A549 treated with GW870086 at 1 μM for 4 hours (cell line): ENCODE results near the gene PTPRH. TPM values are rescaled to one million over a fixed set of nuclear protein-coding genes. Genes with fewer than 3 reads are reported as not detected.

Experiments
- total RNA-seq: library from RNA; stranded (reverse); fragments of 200-300 nt; extraction: Qiagen RNA extraction; gene quantifications from 5 replicates; pipeline ENCODE4 v1.2.3, GENCODE V29; 2022; ENCODE audit warnings: low read depth

The PTPRH gene
- 2.7 to 5.3 TPM (median 5.1 TPM) in 5 replicates for total RNA-seq

GRCh38 chr19:55208880-55209692 lies at the start of gene PTPRH:
TSS of gene PTPRH (minus strand) at chr19:55209501. CDS start at chr19:55209433, 68 bp downstream.

GRCh38 chr19:55228403-55229031 lies 19.2 kb upstream of the PTPRH start, which contains the start of gene TMEM86B:
TSS of gene TMEM86B (minus strand) at chr19:55228763. CDS start at chr19:55228741, 22 bp downstream.

GRCh38 chr19:55179606-55180484 lies 29.5 kb downstream of the PTPRH start, which contains the start of gene SYT5:
TSS of gene SYT5 (minus strand) at chr19:55180289. CDS start at chr19:55179041, 1,248 bp downstream.

GRCh38 chr19:55166530-55167268 lies 42.6 kb downstream of the PTPRH start, which contains the start of gene DNAAF3:
TSS of gene DNAAF3 (minus strand) at chr19:55166613. CDS start at chr19:55166413, 200 bp downstream.

GRCh38 chr19:55157064-55157908 lies 52.0 kb downstream of the PTPRH start, which contains the start of gene TNNI3:
TSS of gene TNNI3 (minus strand) at chr19:55157732. CDS start at chr19:55157589, 143 bp downstream.

GRCh38 chr19:55149078-55150003 lies 60.0 kb downstream of the PTPRH start, which contains the start of gene TNNT1:
TSS of gene TNNT1 (minus strand) at chr19:55149206. CDS start at chr19:55147157, 2,049 bp downstream.

Other genes with a start within 250 kb of the PTPRH start
- 24.3 to 27.0 TPM (median 26.5 TPM) in 5 replicates for gene NLRP2, start 243.1 kb downstream of the PTPRH start, total RNA-seq
- 0.08 to 0.22 TPM (median 0.17 TPM) in 4 of 5 replicates, not detected in the other for gene GP6, start 171.2 kb downstream of the PTPRH start, total RNA-seq
- gene RDH13, start 146.4 kb downstream of the PTPRH start, total RNA-seq: 15.2 to 22.6 TPM (median 20.6 TPM) in 5 replicates
- gene EPS8L1, start 133.6 kb downstream of the PTPRH start, total RNA-seq: 5.0 to 6.5 TPM (median 5.9 TPM) in 5 replicates
- 55.9 to 88.0 TPM (median 82.4 TPM) in 5 replicates for gene PPP1R12C, start 91.9 kb downstream of the PTPRH start, total RNA-seq
- gene TNNT1, start 60.3 kb downstream of the PTPRH start, total RNA-seq: 115 to 148 TPM (median 130 TPM) in 5 replicates
- 5.9 to 9.6 TPM (median 8.0 TPM) in 5 replicates for gene TNNI3, start 51.8 kb downstream of the PTPRH start, total RNA-seq
- 3.7 to 7.7 TPM (median 5.7 TPM) in 5 replicates for gene DNAAF3, start 42.9 kb downstream of the PTPRH start, total RNA-seq
- 1.9 to 4.8 TPM (median 4.0 TPM) in 5 replicates for gene SYT5, start 29.2 kb downstream of the PTPRH start, total RNA-seq
- 3.1 to 5.3 TPM (median 4.1 TPM) in 5 replicates for gene TMEM86B, start 19.3 kb upstream of the PTPRH start, total RNA-seq
- 84.5 to 118 TPM (median 109 TPM) in 5 replicates for gene PPP6R1, start 49.5 kb upstream of the PTPRH start, total RNA-seq
- 120 to 145 TPM (median 138 TPM) in 5 replicates for gene HSPBP1, start 70.6 kb upstream of the PTPRH start, total RNA-seq
- 2.5 to 4.3 TPM (median 4.1 TPM) in 5 replicates for gene BRSK1, start 74.5 kb upstream of the PTPRH start, total RNA-seq
- not detected in 5 replicates for gene TMEM150B, start 115.8 kb upstream of the PTPRH start, total RNA-seq
- gene KMT5C, start 130.4 kb upstream of the PTPRH start, total RNA-seq: 3.7 to 7.5 TPM (median 5.9 TPM) in 5 replicates
- gene COX6B2, start 145.2 kb upstream of the PTPRH start, total RNA-seq: 0.57 to 1.2 TPM (median 0.81 TPM) in 5 replicates
- 0.08 to 0.33 TPM (median 0.13 TPM) in 5 replicates for gene GARIN5B, start 153.8 kb upstream of the PTPRH start, total RNA-seq
- gene IL11, start 161.0 kb upstream of the PTPRH start, total RNA-seq: 14.5 to 19.3 TPM (median 18.6 TPM) in 5 replicates
- 0.94 to 2.2 TPM (median 1.7 TPM) in 5 replicates for gene TMEM190, start 167.3 kb upstream of the PTPRH start, total RNA-seq
- 2.8 to 9.2 TPM (median 7.0 TPM) in 5 replicates for gene TMEM238, start 174.8 kb upstream of the PTPRH start, total RNA-seq
- 2,491 to 3,078 TPM (median 2,623 TPM) in 5 replicates for gene RPL28, start 176.4 kb upstream of the PTPRH start, total RNA-seq
- 343 to 483 TPM (median 443 TPM) in 5 replicates for gene UBE2S, start 198.3 kb upstream of the PTPRH start, total RNA-seq
- gene SHISA7, start 233.8 kb upstream of the PTPRH start, total RNA-seq: not detected in 5 replicates